K562 (cell line): Measurements from ENCODE around the gene RNGTT. TPM values are rescaled to one million over a fixed set of nuclear protein-coding genes. Genes with fewer than 3 reads are reported as not detected.
A peak's percentile ranks its signal among the peaks of the same experiment; 100 is the strongest.

Experiments used
- ATAC-seq: fragments of 200-7000 bp; cut with Tn5 transposase; 3 replicates; pipeline ENCODE4 v1.9.1; 2020; ENCODE audit warnings: moderate library complexity
- BruUV-seq: library from RNA; stranded (reverse); fragments of 400-500 nt; replicated peaks from 2 replicates; lab custom pipeline; 2021; lab: Mats Ljungman, UMichigan
- CTCF ChIA-PET: fragments of 300-600 bp; formaldehyde crosslinking; extraction: SDS; loops from one replicate; lab custom pipeline; 2021; ENCODE audit warnings: low intra/inter-chr PET ratio; lab: Yijun Ruan, JAX
- POLR2A ChIA-PET: fragments of 300-600, 350-650 bp; sonication (Branson Sonifier 250); formaldehyde crosslinking; extraction: SDS; loops from one replicate; lab custom pipeline; 2021; ENCODE audit warnings: antibody characterized with exemption, inconsistent platforms; lab: Yijun Ruan, JAX
- DNase-seq, 4 experiments: peaks; one replicate each; pipeline versions ENCODE4 v3.0.0 to v3.0.0-alpha.2; 2011 to 2018; ENCODE audit warnings: low spot score in 3 of 4, mixed read lengths in 3 of 4; ENCODE audit errors: extremely low read depth in 1 of 4
- FAIRE-seq: peaks from 2 replicates; lab custom pipeline; 2011; peaks lifted over from hg19 to GRCh38; lab: Jason Lieb, UNC
- H2AFZ ChIP-seq: 2 replicates; pipeline ENCODE4 v1.6.0; 2011; ENCODE audit warnings: low read depth, low read length, control low read depth, inconsistent platforms
- H3K27ac ChIP-seq: fragments of 200-600 bp; 3 replicates; pipeline ENCODE4 v1.8.0; 2011; ENCODE audit warnings: low read depth, mild to moderate bottlenecking, control low read depth, inconsistent platforms, low read length, moderate library complexity, mixed read lengths; ENCODE audit errors: extremely low read depth
- H3K27me3 ChIP-seq, 2 experiments: fragments of 300-600 bp in 1 of 2; 2 replicates in 1 of 2; 3 replicates in 1 of 2; pipeline versions ENCODE4 v1.6.0 to v1.8.0; 2011; ENCODE audit warnings: inconsistent platforms in 2 of 2, low read length in 2 of 2, mild to moderate bottlenecking in 1 of 2, mixed read lengths in 1 of 2, moderate library complexity in 1 of 2; ENCODE audit not compliant: control insufficient read depth in 2 of 2, insufficient read depth in 2 of 2
- H3K36me3 ChIP-seq: fragments of 300-600 bp; 3 replicates; pipeline ENCODE4 v1.8.0; 2011; ENCODE audit warnings: mild to moderate bottlenecking, low read length, inconsistent platforms; ENCODE audit not compliant: control insufficient read depth, insufficient read depth
- H3K4me1 ChIP-seq, 2 experiments: fragments of 200-600 bp in 1 of 2; replicated peaks in 1 of 2; 2 replicates in 1 of 2; 3 replicates in 1 of 2; pipeline versions ENCODE4 v1.5.1 to v1.8.0; 2011; ENCODE audit warnings: inconsistent platforms in 2 of 2, low read length in 2 of 2, mild to moderate bottlenecking in 1 of 2, mixed read lengths in 1 of 2, moderate library complexity in 1 of 2; ENCODE audit not compliant: control insufficient read depth in 2 of 2, insufficient read depth in 2 of 2
- H3K4me2 ChIP-seq: 2 replicates; pipeline ENCODE4 v1.6.1; 2011; ENCODE audit warnings: low read length, control low read depth, inconsistent platforms, mixed read lengths; ENCODE audit not compliant: insufficient read depth
- H3K4me3 ChIP-seq: fragments of 200-600 bp; sonication (generic), shearing (Covaris generic); 2 replicates; pipeline ENCODE4 v1.5.1; 2016; ENCODE audit warnings: control low read depth, inconsistent platforms
- H3K79me2 ChIP-seq: fragments of 200-600 bp; 3 replicates; pipeline ENCODE4 v1.8.0; 2011; ENCODE audit warnings: low read length, inconsistent platforms; ENCODE audit not compliant: control insufficient read depth, insufficient read depth
- H3K9ac ChIP-seq, 2 experiments: 2 replicates each; pipeline versions ENCODE4 v1.6.0 to v1.6.1; 2011; ENCODE audit warnings: low read depth in 2 of 2, low read length in 2 of 2, control low read depth in 1 of 2, inconsistent platforms in 1 of 2, mild to moderate bottlenecking in 1 of 2, mixed read lengths in 1 of 2; ENCODE audit not compliant: insufficient read depth in 1 of 2
- H3K9me1 ChIP-seq: one replicate; pipeline ENCODE4 v1.6.0; 2011; ENCODE audit warnings: inconsistent platforms, mild to moderate bottlenecking, low read length, moderate library complexity; ENCODE audit not compliant: control insufficient read depth, insufficient read depth
- H3K9me3 ChIP-seq: replicated peaks from 2 replicates; pipeline ENCODE4 v1.5.1; 2011; ENCODE audit warnings: low read depth, low read length, inconsistent platforms; ENCODE audit not compliant: control insufficient read depth, insufficient read depth
- H4K20me1 ChIP-seq: replicated peaks from 2 replicates; pipeline ENCODE4 v1.6.1; 2011; ENCODE audit warnings: low read length, inconsistent platforms, mixed read lengths; ENCODE audit not compliant: control insufficient read depth, insufficient read depth
- C11orf30 ChIP-seq: fragments of 450-650 bp; IDR thresholded peaks from 2 replicates; pipeline ENCODE4 v1.6.1; 2016; ENCODE audit warnings: low read depth, mild to moderate bottlenecking
- ESRRB ChIP-seq: fragments of 250-450 bp; sonication (Bioruptor Pico); IDR thresholded peaks from 2 replicates; pipeline ENCODE4 v1.5.0; 2020; ENCODE audit warnings: mild to moderate bottlenecking, moderate library complexity, borderline replicate concordance
- FOSL1 ChIP-seq: fragments of 200-800 bp; sonication (Bioruptor generic); conservative IDR thresholded peaks from 2 replicates; pipeline ENCODE4 v1.6.1; 2016; ENCODE audit warnings: missing genetic modification characterization, missing compliant biosample characterization
- MAFF ChIP-seq: IDR thresholded peaks from 2 replicates; pipeline ENCODE4 v1.6.1; 2012; ENCODE audit warnings: low read length, improper control_type of control experiment
- MAFG ChIP-seq: fragments of 450-650 bp; conservative IDR thresholded peaks from 2 replicates; pipeline ENCODE4 v1.6.1; 2016; ENCODE audit warnings: missing genetic modification characterization, missing compliant biosample characterization
- MAFK ChIP-seq: IDR thresholded peaks from 2 replicates; pipeline ENCODE4 v1.6.1; 2011; ENCODE audit warnings: low read length, improper control_type of control experiment
- NFE2 ChIP-seq: IDR thresholded peaks from 2 replicates; pipeline ENCODE4 v1.6.1; 2014; ENCODE audit warnings: antibody characterized with exemption, low read depth
- NFRKB ChIP-seq: fragments of 450-650 bp; IDR thresholded peaks from 2 replicates; pipeline ENCODE4 v1.6.1; 2016; ENCODE audit warnings: low read depth
- RBM15 ChIP-seq: fragments of 200-400 bp; formaldehyde crosslinking; IDR thresholded peaks from 2 replicates; pipeline ENCODE4 v1.6.1; 2018; ENCODE audit warnings: mild to moderate bottlenecking, low read length, moderate library complexity; ENCODE audit not compliant: insufficient read depth
- TAL1 ChIP-seq: fragments of 450-650 bp; IDR thresholded peaks from 2 replicates; pipeline ENCODE4 v1.6.1; 2016; ENCODE audit warnings: mild to moderate bottlenecking
- TCF3 ChIP-seq: sonication (generic); formaldehyde crosslinking; IDR thresholded peaks from 2 replicates; pipeline ENCODE4 v1.4.0; 2020; ENCODE audit warnings: mild to moderate bottlenecking, missing genetic modification reagents
- ZNF316 ChIP-seq: fragments of 450-650 bp; IDR thresholded peaks from 2 replicates; pipeline ENCODE4 v1.6.1; 2016
- WGBS: fragments of 100-300 bp; shearing (Covaris generic); methylation state at CpG from one replicate; pipeline ENCODE4 v1.1.6; 2016; ENCODE audit warnings: low coverage, mixed read lengths; ENCODE audit not compliant: insufficient coverage; ENCODE audit errors: missing lambda C conversion rate; 5-methylcytosine and 5-hydroxymethylcytosine counted together
- in situ Hi-C: fragments of 300-500 bp; cut with MboI; formaldehyde crosslinking; loops from 4 replicates; pipeline ENCODE4 v1.15.0; 2018; ENCODE audit warnings: inconsistent platforms, mixed read lengths
- intact Hi-C: fragments of 100-400 bp; cut with micrococcal nuclease; formaldehyde crosslinking; loops from 2 replicates; pipeline ENCODE4 v1.14.2; 2022
- polyA plus RNA-seq, 8 experiments: library from polyadenylated mRNA; depleted of rRNA in 4 of 8; stranded (reverse) in 5 of 8; unstranded in 3 of 8; fragments of >200 nt; fragmentation: Nextera tagmentation in 2 of 8; fragmentation: Illumina TruSeq in 1 of 8; extraction: Ambion mirVana in 2 of 8; extraction: Trizol in 1 of 8; gene quantifications; 2 replicates each; pipeline versions ENCODE4 v1.2.1 to v1.2.3, GENCODE V29; 2011 to 2014; ENCODE audit warnings: inconsistent platforms in 1 of 8, missing spikeins in 1 of 8
- total RNA-seq, 7 experiments: library from RNA; depleted of rRNA in 6 of 7; stranded (reverse); fragments of >200 nt in 6 of 7; fragmentation: Illumina TruSeq in 2 of 7; extraction: Trizol in 2 of 7; gene quantifications; 2 replicates each; pipeline versions ENCODE4 v1.2.1 to v1.2.3, GENCODE V29; 2011 to 2021; ENCODE audit warnings: low replicate concordance in 1 of 7
- TF ChIP-seq, protein P1 (sequence below): sonication (generic); IDR thresholded peaks from 2 replicates; pipeline ENCODE4 v1.6.1; 2016
- TF ChIP-seq, protein P2 (sequence below), 2 experiments: fragments of 450-650 bp in 1 of 2; IDR thresholded peaks; 2 replicates each; pipeline ENCODE4 v1.6.1; 2011 to 2017; ENCODE audit warnings: low read depth in 2 of 2, antibody characterized with exemption in 1 of 2, borderline replicate concordance in 1 of 2, low read length in 1 of 2, mild to moderate bottlenecking in 1 of 2, mixed read lengths in 1 of 2; ENCODE audit not compliant: control insufficient read depth in 1 of 2
- TF ChIP-seq, protein P3 (sequence below): sonication (generic); formaldehyde crosslinking; IDR thresholded peaks from 2 replicates; pipeline ENCODE4 v1.4.0; 2020; ENCODE audit warnings: mild to moderate bottlenecking, missing genetic modification reagents
- TF ChIP-seq, protein P4 (sequence below): IDR thresholded peaks from 2 replicates; pipeline ENCODE4 v1.6.1; 2011; ENCODE audit not compliant: insufficient read length; ENCODE audit errors: extremely low read depth

Gene RNGTT
- total and polyA plus RNA-seq, 9 of the 15 experiments (the other 6 are each of a cell fraction or from before 2014, with no cell fraction given), result 6.1 to 31.7 (median 19.5) TPM

DNA sequence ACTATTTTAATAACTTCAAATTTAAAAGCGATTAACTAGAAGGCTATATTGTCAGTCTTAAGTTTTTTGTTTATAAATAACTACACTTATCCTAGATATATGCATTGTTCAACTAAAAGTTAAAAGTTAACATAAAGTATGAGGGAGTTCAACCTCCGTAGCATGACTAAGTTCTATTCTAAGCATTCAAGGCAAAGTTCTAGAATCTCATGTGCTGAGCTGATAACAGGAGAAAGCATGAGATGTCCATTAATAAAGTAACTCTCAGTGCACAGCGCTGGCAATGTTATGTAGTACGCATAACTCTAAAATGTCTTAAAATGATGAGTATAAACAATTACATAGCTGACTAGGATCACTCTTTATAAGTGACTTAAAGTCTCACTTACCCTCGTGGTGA is 264.8 kb downstream of the RNGTT start (continued):
- TF ChIP-seq TAL1, result peak; percentile 9; the same call in 1 of the 2 replicates
- TF ChIP-seq TCF3 (CRISPR knock-in tag), result peak; percentile 54
- TF ChIP-seq NFE2, result peak; percentile 35; the same call in 1 of the 2 replicates
- 0 out of 2 replicates have a peak, but pooled peaks have one; percentile 20 for TF ChIP-seq FOSL1 (tag)
- TF ChIP-seq, protein P1, sequence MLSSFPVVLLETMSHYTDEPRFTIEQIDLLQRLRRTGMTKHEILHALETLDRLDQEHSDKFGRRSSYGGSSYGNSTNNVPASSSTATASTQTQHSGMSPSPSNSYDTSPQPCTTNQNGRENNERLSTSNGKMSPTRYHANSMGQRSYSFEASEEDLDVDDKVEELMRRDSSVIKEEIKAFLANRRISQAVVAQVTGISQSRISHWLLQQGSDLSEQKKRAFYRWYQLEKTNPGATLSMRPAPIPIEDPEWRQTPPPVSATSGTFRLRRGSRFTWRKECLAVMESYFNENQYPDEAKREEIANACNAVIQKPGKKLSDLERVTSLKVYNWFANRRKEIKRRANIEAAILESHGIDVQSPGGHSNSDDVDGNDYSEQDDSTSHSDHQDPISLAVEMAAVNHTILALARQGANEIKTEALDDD, result peak; percentile 67; the same call in 1 of the 2 replicates
- TF ChIP-seq, protein P2, sequence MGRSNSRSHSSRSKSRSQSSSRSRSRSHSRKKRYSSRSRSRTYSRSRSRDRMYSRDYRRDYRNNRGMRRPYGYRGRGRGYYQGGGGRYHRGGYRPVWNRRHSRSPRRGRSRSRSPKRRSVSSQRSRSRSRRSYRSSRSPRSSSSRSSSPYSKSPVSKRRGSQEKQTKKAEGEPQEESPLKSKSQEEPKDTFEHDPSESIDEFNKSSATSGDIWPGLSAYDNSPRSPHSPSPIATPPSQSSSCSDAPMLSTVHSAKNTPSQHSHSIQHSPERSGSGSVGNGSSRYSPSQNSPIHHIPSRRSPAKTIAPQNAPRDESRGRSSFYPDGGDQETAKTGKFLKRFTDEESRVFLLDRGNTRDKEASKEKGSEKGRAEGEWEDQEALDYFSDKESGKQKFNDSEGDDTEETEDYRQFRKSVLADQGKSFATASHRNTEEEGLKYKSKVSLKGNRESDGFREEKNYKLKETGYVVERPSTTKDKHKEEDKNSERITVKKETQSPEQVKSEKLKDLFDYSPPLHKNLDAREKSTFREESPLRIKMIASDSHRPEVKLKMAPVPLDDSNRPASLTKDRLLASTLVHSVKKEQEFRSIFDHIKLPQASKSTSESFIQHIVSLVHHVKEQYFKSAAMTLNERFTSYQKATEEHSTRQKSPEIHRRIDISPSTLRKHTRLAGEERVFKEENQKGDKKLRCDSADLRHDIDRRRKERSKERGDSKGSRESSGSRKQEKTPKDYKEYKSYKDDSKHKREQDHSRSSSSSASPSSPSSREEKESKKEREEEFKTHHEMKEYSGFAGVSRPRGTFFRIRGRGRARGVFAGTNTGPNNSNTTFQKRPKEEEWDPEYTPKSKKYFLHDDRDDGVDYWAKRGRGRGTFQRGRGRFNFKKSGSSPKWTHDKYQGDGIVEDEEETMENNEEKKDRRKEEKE (IDR thresholded peaks at IDR 0.05; ENCODE audit: borderline replicate concordance in 1 of 2, control insufficient read depth in 1 of 2, low read depth in 2 of 2, low read length in 1 of 2), result no peak

DNA sequence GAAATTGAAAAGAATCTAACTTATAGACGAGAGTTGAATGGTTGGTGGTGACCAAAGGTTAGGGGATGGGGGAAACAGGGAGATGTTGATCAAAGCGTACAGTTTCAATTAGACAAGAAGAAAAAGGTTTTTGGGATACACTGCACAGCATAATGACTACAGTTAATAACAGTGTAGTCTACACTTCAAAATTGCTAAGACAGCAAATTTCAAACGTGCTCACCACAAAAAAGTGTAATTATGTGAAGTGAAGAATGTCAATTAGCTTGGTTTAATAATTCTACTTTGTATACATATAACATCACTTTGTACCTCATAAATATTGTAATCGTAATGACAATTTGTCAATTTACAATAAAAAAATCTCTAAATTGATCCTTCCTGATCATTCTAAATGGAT is 267.5 kb downstream of the RNGTT start:
- TF ChIP-seq RBM15, result no peak
- TF ChIP-seq MAFF, result peak; percentile 81
- no peak for TF ChIP-seq NFRKB
- peak; percentile 69; the same call in 1 of the 2 replicates for TF ChIP-seq MAFK
- TF ChIP-seq, protein P3, sequence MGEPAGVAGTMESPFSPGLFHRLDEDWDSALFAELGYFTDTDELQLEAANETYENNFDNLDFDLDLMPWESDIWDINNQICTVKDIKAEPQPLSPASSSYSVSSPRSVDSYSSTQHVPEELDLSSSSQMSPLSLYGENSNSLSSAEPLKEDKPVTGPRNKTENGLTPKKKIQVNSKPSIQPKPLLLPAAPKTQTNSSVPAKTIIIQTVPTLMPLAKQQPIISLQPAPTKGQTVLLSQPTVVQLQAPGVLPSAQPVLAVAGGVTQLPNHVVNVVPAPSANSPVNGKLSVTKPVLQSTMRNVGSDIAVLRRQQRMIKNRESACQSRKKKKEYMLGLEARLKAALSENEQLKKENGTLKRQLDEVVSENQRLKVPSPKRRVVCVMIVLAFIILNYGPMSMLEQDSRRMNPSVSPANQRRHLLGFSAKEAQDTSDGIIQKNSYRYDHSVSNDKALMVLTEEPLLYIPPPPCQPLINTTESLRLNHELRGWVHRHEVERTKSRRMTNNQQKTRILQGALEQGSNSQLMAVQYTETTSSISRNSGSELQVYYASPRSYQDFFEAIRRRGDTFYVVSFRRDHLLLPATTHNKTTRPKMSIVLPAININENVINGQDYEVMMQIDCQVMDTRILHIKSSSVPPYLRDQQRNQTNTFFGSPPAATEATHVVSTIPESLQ (CRISPR knock-in tag), result no peak
- TF ChIP-seq ZNF316, result peak; percentile 85
- TF ChIP-seq MAFG, result peak; percentile 61; the same call in 1 of the 2 replicates
- TF ChIP-seq C11orf30, result peak; percentile 67
- TF ChIP-seq ESRRB, result no peak
- TF ChIP-seq, protein P4, sequence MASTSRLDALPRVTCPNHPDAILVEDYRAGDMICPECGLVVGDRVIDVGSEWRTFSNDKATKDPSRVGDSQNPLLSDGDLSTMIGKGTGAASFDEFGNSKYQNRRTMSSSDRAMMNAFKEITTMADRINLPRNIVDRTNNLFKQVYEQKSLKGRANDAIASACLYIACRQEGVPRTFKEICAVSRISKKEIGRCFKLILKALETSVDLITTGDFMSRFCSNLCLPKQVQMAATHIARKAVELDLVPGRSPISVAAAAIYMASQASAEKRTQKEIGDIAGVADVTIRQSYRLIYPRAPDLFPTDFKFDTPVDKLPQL, result no peak
- TF ChIP-seq, all 486 proteins: peak for 5
- no peak for ATAC-seq
- Histone ChIP-seq H3K27ac (no peak overlapping the region), H3K4me2 (no peak overlapping the region), H3K27me3 (no peaks in the 10 kb centered on the region), H3K9me3 (no peaks in the 10 kb centered on the region), H3K36me3 (no peaks in the 10 kb centered on the region), H2AFZ (no peak overlapping the region), H3K79me2 (no peaks in the 10 kb centered on the region), H3K4me1 (peaks cover 0 to 7% of the 10 kb centered on the region in 2 experiments; a peak in 2 of 5 replicates), H3K9me1 (no peaks in the 10 kb centered on the region), H3K9ac (no peak overlapping the region), H4K20me1 (no peaks in the 10 kb centered on the region), H3K4me3 (no peak overlapping the region)
- no TSS peak for BruUV-seq
- CTCF ChIA-PET, result no interaction called here
- FAIRE-seq, result no peak
- DNase-seq, result no peak
- intact Hi-C loops, result no loop called here
- in situ Hi-C loops, result no loop called here
- POLR2A ChIA-PET, result no interaction called here
- 83% methylated on average over 4 of the region's 4 CpGs for WGBS
